GM21529 (cell line): Measurements from ENCODE around the gene RABL2A.
"Not testable (repeated sequence)": the region's sequence is repeated elsewhere in the genome, so short reads cannot be mapped to it uniquely, and the experiment has no call there.

Experiments used
- ATAC-seq: cut with Tn5 transposase; IDR thresholded peaks from one replicate; pipeline ENCODE4 v1.9.1; 2021; ENCODE audit not compliant: unreplicated experiment

RABL2A gene

GRCh38 chr2:113677330-113677729 is 50.3 kb downstream of the RABL2A start:
- no peak for ATAC-seq

DNA sequence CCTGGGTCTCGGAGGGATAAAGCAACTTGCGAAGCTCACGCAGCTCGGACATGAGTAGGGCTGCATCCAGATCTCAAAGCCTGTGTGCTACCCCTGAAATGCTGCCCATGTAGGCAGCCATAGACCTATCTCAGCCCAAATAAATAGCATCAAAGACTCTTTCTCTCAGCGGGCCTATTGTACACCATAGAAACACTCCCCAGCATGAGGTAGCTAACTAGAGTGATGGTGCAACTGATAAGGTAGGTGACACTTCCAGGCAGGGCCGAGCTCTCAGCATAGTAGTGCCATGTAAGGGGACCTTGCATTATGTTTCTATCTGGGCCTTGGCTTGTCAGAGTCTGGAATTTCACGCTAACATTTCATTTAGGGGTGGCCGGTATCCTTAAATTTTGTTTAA is 52.4 kb downstream of the RABL2A start:
- ATAC-seq: no peak

GRCh38 chr2:113685471-113685870 is 58.4 kb downstream of the RABL2A start:
- ATAC-seq: no peak

DNA sequence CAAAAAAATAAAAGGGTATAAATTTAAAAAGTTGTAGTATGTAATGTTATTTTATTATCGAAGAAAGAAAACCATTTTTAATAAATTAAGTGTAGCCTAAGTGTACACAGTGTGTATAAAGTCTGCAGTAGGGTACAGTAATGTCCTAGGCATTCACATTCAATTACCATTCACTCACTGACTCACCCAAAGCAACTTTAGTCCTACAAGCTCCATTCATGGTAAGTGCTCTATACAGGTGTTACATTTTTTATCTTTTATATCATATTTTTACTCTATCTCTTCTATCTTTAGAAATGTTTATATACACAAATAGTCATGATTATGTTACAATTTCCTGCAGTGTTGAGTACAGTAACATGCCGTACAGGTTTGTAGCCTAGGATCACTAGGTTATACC is 59.5 kb downstream of the RABL2A start:
- ATAC-seq: no peak

DNA sequence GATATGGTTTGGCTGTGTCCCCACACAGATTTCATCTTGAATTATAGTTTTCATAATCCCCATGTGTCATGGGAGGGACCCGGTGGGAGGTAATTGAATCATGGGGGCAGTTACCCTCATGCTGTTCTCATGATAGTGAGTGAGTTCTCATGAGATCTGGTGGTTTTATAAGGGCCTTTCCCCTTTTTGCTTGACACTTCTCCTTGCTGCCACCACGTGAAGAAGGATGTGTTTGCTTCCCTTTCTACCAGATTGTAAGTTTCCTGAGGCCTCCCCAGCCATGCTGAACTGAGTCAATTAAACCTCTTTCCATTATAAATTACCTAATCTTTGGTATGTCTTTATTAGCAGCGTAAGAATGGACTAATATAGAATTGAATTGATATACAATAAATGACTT is 63.8 kb downstream of the RABL2A start:
- ATAC-seq: not testable (repeated sequence)
